ENCODE measurements around the gene GVQW3. TPM values are rescaled to one million over a fixed set of nuclear protein-coding genes. Genes with fewer than 3 reads are reported as not detected.

Gene GVQW3
- total and polyA plus RNA-seq, 2 of the 13 experiments (the other 11 are each of a cell fraction or from before 2014, with no cell fraction given): 5.0 to 5.6 TPM

GRCh38 chr11:76445121-76446084, 64.3 kb downstream of the GVQW3 start (continued):
- TF ChIP-seq ARID3A (IDR thresholded peaks at IDR 0.05; ENCODE audit: low read depth, low read length) (0 out of 2 replicates have a peak, but pooled peaks have one; percentile 2), ZSCAN25 (CRISPR knock-in tag; IDR thresholded peaks at IDR 0.05) (no peak), YEATS4 (CRISPR knock-in tag; IDR thresholded peaks at IDR 0.05; ENCODE audit: borderline replicate concordance) (peak; percentile 30), HNF1B (CRISPR knock-in tag; IDR thresholded peaks at IDR 0.05) (no peak), MED13 (CRISPR knock-in tag; IDR thresholded peaks at IDR 0.05) (no peak), U2AF1 (optimal IDR thresholded peaks at IDR 0.05; ENCODE audit: low read depth, low read length) (no peak), TRIM22 (IDR thresholded peaks at IDR 0.05) (no peak), FOXK1 (CRISPR knock-in tag; IDR thresholded peaks at IDR 0.05; ENCODE audit: borderline replicate concordance, low read depth) (no peak), FOXK2 (IDR thresholded peaks at IDR 0.05) (no peak), POGK (CRISPR knock-in tag; conservative IDR thresholded peaks at IDR 0.05) (0 out of 2 replicates have a peak, but pooled peaks have one; percentile 7), CERS6 (CRISPR knock-in tag; IDR thresholded peaks at IDR 0.05) (no peak), SMARCE1 (IDR thresholded peaks at IDR 0.05; ENCODE audit: borderline replicate concordance) (no peak), ZFP36L2 (CRISPR knock-in tag; IDR thresholded peaks at IDR 0.05) (no peak), ZZZ3 (CRISPR knock-in tag; IDR thresholded peaks at IDR 0.05; ENCODE audit: borderline replicate concordance) (no peak), THYN1 (CRISPR knock-in tag; IDR thresholded peaks at IDR 0.05; ENCODE audit: borderline replicate concordance, low read depth) (no peak), PRDM10 (CRISPR knock-in tag; IDR thresholded peaks at IDR 0.05; ENCODE audit: low read depth) (0 out of 2 replicates have a peak, but pooled peaks have one; percentile 22)
